WTC11 (cell line): Measurements from ENCODE around the gene SLC39A5. TPM values are rescaled to one million over a fixed set of nuclear protein-coding genes. Genes with fewer than 3 reads are reported as not detected.
A peak's percentile ranks its signal among the peaks of the same experiment; 100 is the strongest.

Experiments used
- ATAC-seq: fragments of 200-7000 bp; cut with Tn5 transposase; 2 replicates; pipeline ENCODE4 v1.10.0; 2021; ENCODE audit warnings: mild to moderate bottlenecking, moderate library complexity
- CTCF ChIA-PET: fragments of 300-600 bp; sonication (Branson Sonifier 250); formaldehyde crosslinking; loops from one replicate; lab custom pipeline; 2021; ENCODE audit warnings: antibody characterized with exemption; lab: Charles Lee
- POLR2A ChIA-PET: fragments of 350-600 bp; sonication (Branson Sonifier 250); formaldehyde crosslinking; loops from one replicate; lab custom pipeline; 2021; ENCODE audit warnings: antibody characterized with exemption; lab: Charles Lee
- DNase-seq: peaks from one replicate; pipeline ENCODE4 v3.0.0; 2021; ENCODE audit warnings: low spot score
- H3K27ac Mint-ChIP-seq: 2 replicates; pipeline ENCODE4 v1.8.0; 2021; ENCODE audit warnings: mixed read lengths
- H3K27me3 Mint-ChIP-seq: 2 replicates; pipeline ENCODE4 v1.8.0; 2021; ENCODE audit warnings: low read depth, mild to moderate bottlenecking, moderate library complexity, mixed read lengths
- H3K36me3 Mint-ChIP-seq: 2 replicates; pipeline ENCODE4 v1.8.0; 2021; ENCODE audit warnings: mixed read lengths
- H3K4me1 Mint-ChIP-seq: 2 replicates; pipeline ENCODE4 v1.8.0; 2022; ENCODE audit warnings: mixed read lengths
- H3K4me3 Mint-ChIP-seq: 2 replicates; pipeline ENCODE4 v1.8.0; 2021; ENCODE audit warnings: mild to moderate bottlenecking, moderate library complexity, mixed read lengths
- H3K9me3 Mint-ChIP-seq: 2 replicates; pipeline ENCODE4 v1.8.0; 2021; ENCODE audit warnings: mixed read lengths
- CREB1 ChIP-seq: sonication (generic); formaldehyde crosslinking; IDR thresholded peaks from 2 replicates; pipeline ENCODE4 v1.8.0; 2023; ENCODE audit warnings: mild to moderate bottlenecking, missing genetic modification reagents
- ESRRA ChIP-seq: sonication (generic); formaldehyde crosslinking; IDR thresholded peaks from 2 replicates; pipeline ENCODE4 v1.8.1; 2022; ENCODE audit warnings: mild to moderate bottlenecking, missing genetic modification reagents, borderline replicate concordance
- GABPB1 ChIP-seq: sonication (generic); formaldehyde crosslinking; IDR thresholded peaks from 2 replicates; pipeline ENCODE4 v1.8.1; 2023; ENCODE audit warnings: mild to moderate bottlenecking, missing genetic modification reagents
- MXD4 ChIP-seq: fragments of 250-450 bp; sonication (Bioruptor Pico); IDR thresholded peaks from 2 replicates; pipeline ENCODE4 v1.8.0; 2021; ENCODE audit warnings: mild to moderate bottlenecking, moderate library complexity, borderline replicate concordance
- SOX15 ChIP-seq: fragments of 250-450 bp; sonication (Bioruptor Pico); IDR thresholded peaks from 2 replicates; pipeline ENCODE4 v1.9.0; 2021; ENCODE audit warnings: mild to moderate bottlenecking
- TCF7 ChIP-seq: sonication (generic); formaldehyde crosslinking; IDR thresholded peaks from 2 replicates; pipeline ENCODE4 v1.8.0; 2022; ENCODE audit warnings: mild to moderate bottlenecking, low read depth, missing genetic modification reagents, moderate library complexity
- ZNF138 ChIP-seq: sonication (generic); formaldehyde crosslinking; conservative IDR thresholded peaks from 2 replicates; pipeline ENCODE4 v1.8.1; 2022; ENCODE audit warnings: mild to moderate bottlenecking, moderate library complexity, missing genetic modification reagents
- ZNF671 ChIP-seq: fragments of 250-450 bp; sonication (Bioruptor Pico); IDR thresholded peaks from 2 replicates; pipeline ENCODE4 v1.8.0; 2021; ENCODE audit warnings: mild to moderate bottlenecking
- total RNA-seq: library from RNA; stranded (reverse); gene quantifications from 3 replicates; pipeline ENCODE4 v1.2.3, GENCODE V29; 2021
- TF ChIP-seq, protein P1 (sequence below): fragments of 200-600 bp; IDR thresholded peaks from 2 replicates; pipeline ENCODE4 v1.8.0; 2022; ENCODE audit warnings: antibody characterized with exemption
- TF ChIP-seq, protein P2 (sequence below): sonication (generic); formaldehyde crosslinking; IDR thresholded peaks from 2 replicates; pipeline ENCODE4 v1.8.1; 2023; ENCODE audit warnings: mild to moderate bottlenecking, moderate library complexity, missing genetic modification reagents
- TF ChIP-seq, protein P3 (sequence below): sonication (generic); formaldehyde crosslinking; IDR thresholded peaks from 2 replicates; pipeline ENCODE4 v1.8.0; 2022; ENCODE audit warnings: mild to moderate bottlenecking, missing genetic modification reagents
- TF ChIP-seq, protein P4 (sequence below): sonication (generic); formaldehyde crosslinking; IDR thresholded peaks from 2 replicates; pipeline ENCODE4 v1.8.0; 2023; ENCODE audit warnings: missing genetic modification reagents
- TF ChIP-seq, protein P5 (sequence below): fragments of 250-450 bp; sonication (Bioruptor Pico); IDR thresholded peaks from 2 replicates; pipeline ENCODE4 v2.1.2; 2022; ENCODE audit warnings: mild to moderate bottlenecking, moderate library complexity
- TF ChIP-seq, protein P6 (sequence below): sonication (generic); formaldehyde crosslinking; IDR thresholded peaks from 2 replicates; pipeline ENCODE4 v1.8.0; 2023; ENCODE audit warnings: missing genetic modification reagents, mild to moderate bottlenecking, borderline replicate concordance
- TF ChIP-seq, protein P7 (sequence below): sonication (generic); formaldehyde crosslinking; IDR thresholded peaks from 2 replicates; pipeline ENCODE4 v1.8.1; 2023; ENCODE audit warnings: mild to moderate bottlenecking, missing genetic modification reagents

Gene SLC39A5
- total RNA-seq, 1 experiment from 2014 or later: 0.26 TPM

DNA sequence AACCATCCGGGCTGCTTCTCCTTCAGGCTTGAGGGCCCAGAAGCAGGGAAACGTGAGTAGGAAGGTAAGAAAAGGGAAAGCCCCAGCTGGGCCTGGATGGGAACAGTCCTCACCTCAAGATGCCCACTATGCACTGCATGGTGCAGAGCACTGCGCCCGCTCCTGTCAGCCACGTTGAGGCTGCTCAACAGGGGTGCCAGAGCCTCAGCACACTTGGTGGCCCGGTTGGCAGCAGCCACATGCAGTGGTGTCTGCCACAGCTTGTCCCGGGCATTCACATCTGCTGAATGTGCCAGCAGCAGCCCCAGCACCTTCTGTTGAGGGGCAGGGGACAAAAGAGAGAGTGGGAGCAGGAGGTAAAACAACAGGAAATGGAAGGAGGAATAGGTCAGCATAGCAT is 25.8 kb downstream of the SLC39A5 start:
- Mint-ChIP-seq H3K9me3 (no peaks in the 10 kb centered on the region), H3K36me3 (peaks cover 48% of the 10 kb centered on the region), H3K4me3 (no peak overlapping the region), H3K27ac (no peak overlapping the region), H3K4me1 (peaks cover 18% of the 10 kb centered on the region), H3K27me3 (no peaks in the 10 kb centered on the region)
- ChIA-PET POLR2A (interaction anchor here (2.9 kb wide), 1 partner anchor 34 kb away, joined by 16 read pairs; the partner anchor contains the start of gene RNF41), CTCF (interaction anchor here (0.6 to 4.9 kb wide), 8 partner anchors 19 to 248 kb away, joined by 3 to 38 read pairs (median 4); partner anchors contain the start of genes ESYT1, SLC39A5 and SMARCC2)
- TF ChIP-seq, protein P1, sequence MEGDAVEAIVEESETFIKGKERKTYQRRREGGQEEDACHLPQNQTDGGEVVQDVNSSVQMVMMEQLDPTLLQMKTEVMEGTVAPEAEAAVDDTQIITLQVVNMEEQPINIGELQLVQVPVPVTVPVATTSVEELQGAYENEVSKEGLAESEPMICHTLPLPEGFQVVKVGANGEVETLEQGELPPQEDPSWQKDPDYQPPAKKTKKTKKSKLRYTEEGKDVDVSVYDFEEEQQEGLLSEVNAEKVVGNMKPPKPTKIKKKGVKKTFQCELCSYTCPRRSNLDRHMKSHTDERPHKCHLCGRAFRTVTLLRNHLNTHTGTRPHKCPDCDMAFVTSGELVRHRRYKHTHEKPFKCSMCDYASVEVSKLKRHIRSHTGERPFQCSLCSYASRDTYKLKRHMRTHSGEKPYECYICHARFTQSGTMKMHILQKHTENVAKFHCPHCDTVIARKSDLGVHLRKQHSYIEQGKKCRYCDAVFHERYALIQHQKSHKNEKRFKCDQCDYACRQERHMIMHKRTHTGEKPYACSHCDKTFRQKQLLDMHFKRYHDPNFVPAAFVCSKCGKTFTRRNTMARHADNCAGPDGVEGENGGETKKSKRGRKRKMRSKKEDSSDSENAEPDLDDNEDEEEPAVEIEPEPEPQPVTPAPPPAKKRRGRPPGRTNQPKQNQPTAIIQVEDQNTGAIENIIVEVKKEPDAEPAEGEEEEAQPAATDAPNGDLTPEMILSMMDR: no peak
- TF ChIP-seq, protein P2, sequence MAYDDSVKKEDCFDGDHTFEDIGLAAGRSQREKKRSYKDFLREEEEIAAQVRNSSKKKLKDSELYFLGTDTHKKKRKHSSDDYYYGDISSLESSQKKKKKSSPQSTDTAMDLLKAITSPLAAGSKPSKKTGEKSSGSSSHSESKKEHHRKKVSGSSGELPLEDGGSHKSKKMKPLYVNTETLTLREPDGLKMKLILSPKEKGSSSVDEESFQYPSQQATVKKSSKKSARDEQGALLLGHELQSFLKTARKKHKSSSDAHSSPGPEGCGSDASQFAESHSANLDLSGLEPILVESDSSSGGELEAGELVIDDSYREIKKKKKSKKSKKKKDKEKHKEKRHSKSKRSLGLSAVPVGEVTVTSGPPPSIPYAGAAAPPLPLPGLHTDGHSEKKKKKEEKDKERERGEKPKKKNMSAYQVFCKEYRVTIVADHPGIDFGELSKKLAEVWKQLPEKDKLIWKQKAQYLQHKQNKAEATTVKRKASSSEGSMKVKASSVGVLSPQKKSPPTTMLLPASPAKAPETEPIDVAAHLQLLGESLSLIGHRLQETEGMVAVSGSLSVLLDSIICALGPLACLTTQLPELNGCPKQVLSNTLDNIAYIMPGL (CRISPR knock-in tag): no peak
- TF ChIP-seq, protein P3, sequence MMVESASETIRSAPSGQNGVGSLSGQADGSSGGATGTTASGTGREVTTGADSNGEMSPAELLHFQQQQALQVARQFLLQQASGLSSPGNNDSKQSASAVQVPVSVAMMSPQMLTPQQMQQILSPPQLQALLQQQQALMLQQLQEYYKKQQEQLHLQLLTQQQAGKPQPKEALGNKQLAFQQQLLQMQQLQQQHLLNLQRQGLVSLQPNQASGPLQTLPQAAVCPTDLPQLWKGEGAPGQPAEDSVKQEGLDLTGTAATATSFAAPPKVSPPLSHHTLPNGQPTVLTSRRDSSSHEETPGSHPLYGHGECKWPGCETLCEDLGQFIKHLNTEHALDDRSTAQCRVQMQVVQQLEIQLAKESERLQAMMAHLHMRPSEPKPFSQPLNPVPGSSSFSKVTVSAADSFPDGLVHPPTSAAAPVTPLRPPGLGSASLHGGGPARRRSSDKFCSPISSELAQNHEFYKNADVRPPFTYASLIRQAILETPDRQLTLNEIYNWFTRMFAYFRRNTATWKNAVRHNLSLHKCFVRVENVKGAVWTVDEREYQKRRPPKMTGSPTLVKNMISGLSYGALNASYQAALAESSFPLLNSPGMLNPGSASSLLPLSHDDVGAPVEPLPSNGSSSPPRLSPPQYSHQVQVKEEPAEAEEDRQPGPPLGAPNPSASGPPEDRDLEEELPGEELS (CRISPR knock-in tag): no peak
- ATAC-seq: no peak
- no peak for DNase-seq

DNA sequence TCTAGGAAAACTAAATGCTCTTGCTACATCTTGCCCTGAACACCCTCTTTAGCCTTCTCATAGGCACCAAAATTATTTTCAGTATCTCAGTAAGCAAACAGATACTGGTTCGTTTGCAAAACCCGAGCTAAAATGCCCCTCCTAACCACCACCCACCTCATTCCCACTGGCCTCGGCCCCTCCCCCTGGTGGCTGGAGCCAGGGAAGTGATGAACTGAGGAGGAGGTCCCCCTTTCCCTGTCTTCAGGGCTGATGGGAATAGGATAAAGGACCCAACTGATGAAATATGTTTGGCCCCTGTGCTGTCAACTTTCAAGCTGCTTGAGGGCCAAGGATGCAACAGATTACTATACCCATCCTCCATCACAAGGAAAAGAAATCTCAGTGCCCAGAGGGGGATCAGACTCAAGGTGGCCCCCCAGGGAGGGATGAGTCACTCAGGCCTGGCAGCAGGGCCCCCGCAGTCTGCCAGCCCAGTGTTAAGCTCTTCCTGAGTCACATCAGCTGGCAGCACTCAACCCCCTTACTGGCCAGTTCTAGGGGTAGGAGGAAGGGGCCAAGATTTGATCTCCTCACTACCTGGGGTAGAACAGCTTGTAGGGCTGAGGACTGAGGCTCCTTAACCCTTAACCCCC is 26.6 kb downstream of the SLC39A5 start:
- Mint-ChIP-seq H3K27me3 (0 out of 2 replicates have a peak, but pooled peaks cover 3% of the 10 kb centered on the region), H3K4me3 (peak overlapping the region; percentile 95), H3K36me3 (peaks cover 46% of the 10 kb centered on the region), H3K9me3 (no peaks in the 10 kb centered on the region), H3K4me1 (peaks cover 18% of the 10 kb centered on the region), H3K27ac (peak overlapping the region; percentile 29)
- ATAC-seq: no peak
- CTCF ChIA-PET: interaction anchor here (0.6 to 4.9 kb wide), 16 partner anchors 11 to 380 kb away, joined by 3 to 66 read pairs (median 4); partner anchors contain the start of genes COQ10A, ESYT1, RNF41 and SLC39A5
- TF ChIP-seq TCF7 (CRISPR knock-in tag): no peak
- TF ChIP-seq SOX15 (CRISPR knock-in tag): no peak
- TF ChIP-seq MXD4 (CRISPR knock-in tag): no peak
- TF ChIP-seq GABPB1 (CRISPR knock-in tag): no peak
- TF ChIP-seq, protein P4, sequence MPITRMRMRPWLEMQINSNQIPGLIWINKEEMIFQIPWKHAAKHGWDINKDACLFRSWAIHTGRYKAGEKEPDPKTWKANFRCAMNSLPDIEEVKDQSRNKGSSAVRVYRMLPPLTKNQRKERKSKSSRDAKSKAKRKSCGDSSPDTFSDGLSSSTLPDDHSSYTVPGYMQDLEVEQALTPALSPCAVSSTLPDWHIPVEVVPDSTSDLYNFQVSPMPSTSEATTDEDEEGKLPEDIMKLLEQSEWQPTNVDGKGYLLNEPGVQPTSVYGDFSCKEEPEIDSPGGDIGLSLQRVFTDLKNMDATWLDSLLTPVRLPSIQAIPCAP (CRISPR knock-in tag): no peak
- TF ChIP-seq, protein P5, sequence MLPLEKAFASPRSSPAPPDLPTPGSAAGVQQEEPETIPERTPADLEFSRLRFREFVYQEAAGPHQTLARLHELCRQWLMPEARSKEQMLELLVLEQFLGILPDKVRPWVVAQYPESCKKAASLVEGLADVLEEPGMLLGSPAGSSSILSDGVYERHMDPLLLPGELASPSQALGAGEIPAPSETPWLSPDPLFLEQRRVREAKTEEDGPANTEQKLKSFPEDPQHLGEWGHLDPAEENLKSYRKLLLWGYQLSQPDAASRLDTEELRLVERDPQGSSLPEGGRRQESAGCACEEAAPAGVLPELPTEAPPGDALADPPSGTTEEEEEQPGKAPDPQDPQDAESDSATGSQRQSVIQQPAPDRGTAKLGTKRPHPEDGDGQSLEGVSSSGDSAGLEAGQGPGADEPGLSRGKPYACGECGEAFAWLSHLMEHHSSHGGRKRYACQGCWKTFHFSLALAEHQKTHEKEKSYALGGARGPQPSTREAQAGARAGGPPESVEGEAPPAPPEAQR (CRISPR knock-in tag): no peak
- TF ChIP-seq CREB1: no peak
- no peak for TF ChIP-seq ZNF671
- DNase-seq: peak; percentile 36
- POLR2A ChIA-PET: interaction anchor here (0.5 to 2.9 kb wide), 4 partner anchors 10 to 119 kb away, joined by 3 to 16 read pairs (median 3); partner anchors contain the start of genes COQ10A and RNF41

DNA sequence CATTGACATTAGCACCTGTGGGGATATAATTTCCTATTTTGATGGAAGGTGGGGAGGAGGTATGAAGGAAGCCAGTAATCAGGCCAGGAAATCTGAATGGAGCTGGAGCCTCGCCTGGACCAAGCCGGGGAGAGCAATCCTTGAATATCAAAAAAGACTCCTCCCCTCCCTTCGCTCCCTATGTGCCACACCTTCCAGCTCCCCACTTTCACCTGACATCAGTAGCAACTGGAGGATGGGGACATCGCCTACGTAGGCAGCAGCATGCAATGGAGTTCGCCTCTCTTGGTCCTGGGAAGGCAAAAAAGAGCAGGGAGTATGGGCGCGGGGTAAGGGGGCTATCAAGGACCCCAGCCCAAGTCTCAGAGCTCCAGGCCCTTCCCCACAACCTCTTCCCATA is 27.2 kb downstream of the SLC39A5 start:
- H3K9me3 Mint-ChIP-seq: no peaks in the 10 kb centered on the region
- peaks cover 40% of the 10 kb centered on the region for H3K36me3 Mint-ChIP-seq
- POLR2A ChIA-PET: interaction anchor here (0.5 to 2.9 kb wide), 8 partner anchors 9 to 153 kb away, joined by 3 to 16 read pairs (median 3); partner anchors contain the start of genes COQ10A, PAN2 and RNF41
- peak overlapping the region; percentile 77 for H3K27ac Mint-ChIP-seq
- no peak for DNase-seq
- TF ChIP-seq, protein P6, sequence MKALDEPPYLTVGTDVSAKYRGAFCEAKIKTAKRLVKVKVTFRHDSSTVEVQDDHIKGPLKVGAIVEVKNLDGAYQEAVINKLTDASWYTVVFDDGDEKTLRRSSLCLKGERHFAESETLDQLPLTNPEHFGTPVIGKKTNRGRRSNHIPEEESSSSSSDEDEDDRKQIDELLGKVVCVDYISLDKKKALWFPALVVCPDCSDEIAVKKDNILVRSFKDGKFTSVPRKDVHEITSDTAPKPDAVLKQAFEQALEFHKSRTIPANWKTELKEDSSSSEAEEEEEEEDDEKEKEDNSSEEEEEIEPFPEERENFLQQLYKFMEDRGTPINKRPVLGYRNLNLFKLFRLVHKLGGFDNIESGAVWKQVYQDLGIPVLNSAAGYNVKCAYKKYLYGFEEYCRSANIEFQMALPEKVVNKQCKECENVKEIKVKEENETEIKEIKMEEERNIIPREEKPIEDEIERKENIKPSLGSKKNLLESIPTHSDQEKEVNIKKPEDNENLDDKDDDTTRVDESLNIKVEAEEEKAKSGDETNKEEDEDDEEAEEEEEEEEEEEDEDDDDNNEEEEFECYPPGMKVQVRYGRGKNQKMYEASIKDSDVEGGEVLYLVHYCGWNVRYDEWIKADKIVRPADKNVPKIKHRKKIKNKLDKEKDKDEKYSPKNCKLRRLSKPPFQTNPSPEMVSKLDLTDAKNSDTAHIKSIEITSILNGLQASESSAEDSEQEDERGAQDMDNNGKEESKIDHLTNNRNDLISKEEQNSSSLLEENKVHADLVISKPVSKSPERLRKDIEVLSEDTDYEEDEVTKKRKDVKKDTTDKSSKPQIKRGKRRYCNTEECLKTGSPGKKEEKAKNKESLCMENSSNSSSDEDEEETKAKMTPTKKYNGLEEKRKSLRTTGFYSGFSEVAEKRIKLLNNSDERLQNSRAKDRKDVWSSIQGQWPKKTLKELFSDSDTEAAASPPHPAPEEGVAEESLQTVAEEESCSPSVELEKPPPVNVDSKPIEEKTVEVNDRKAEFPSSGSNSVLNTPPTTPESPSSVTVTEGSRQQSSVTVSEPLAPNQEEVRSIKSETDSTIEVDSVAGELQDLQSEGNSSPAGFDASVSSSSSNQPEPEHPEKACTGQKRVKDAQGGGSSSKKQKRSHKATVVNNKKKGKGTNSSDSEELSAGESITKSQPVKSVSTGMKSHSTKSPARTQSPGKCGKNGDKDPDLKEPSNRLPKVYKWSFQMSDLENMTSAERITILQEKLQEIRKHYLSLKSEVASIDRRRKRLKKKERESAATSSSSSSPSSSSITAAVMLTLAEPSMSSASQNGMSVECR (CRISPR knock-in tag): no peak
- TF ChIP-seq ESRRA (CRISPR knock-in tag) (no peak), ZNF671 (no peak), ZNF138 (CRISPR knock-in tag) (no peak)
- TF ChIP-seq, protein P7, sequence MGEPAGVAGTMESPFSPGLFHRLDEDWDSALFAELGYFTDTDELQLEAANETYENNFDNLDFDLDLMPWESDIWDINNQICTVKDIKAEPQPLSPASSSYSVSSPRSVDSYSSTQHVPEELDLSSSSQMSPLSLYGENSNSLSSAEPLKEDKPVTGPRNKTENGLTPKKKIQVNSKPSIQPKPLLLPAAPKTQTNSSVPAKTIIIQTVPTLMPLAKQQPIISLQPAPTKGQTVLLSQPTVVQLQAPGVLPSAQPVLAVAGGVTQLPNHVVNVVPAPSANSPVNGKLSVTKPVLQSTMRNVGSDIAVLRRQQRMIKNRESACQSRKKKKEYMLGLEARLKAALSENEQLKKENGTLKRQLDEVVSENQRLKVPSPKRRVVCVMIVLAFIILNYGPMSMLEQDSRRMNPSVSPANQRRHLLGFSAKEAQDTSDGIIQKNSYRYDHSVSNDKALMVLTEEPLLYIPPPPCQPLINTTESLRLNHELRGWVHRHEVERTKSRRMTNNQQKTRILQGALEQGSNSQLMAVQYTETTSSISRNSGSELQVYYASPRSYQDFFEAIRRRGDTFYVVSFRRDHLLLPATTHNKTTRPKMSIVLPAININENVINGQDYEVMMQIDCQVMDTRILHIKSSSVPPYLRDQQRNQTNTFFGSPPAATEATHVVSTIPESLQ: no peak
- TF ChIP-seq, all 79 proteins: peak for 0
- Mint-ChIP-seq H3K4me3 (peak overlapping the region; percentile 95), H3K4me1 (peaks cover 18% of the 10 kb centered on the region), H3K27me3 (0 out of 2 replicates have a peak, but pooled peaks cover 4% of the 10 kb centered on the region)
- ATAC-seq: peak; percentile 21
- CTCF ChIA-PET: interaction anchor here (0.6 to 4.9 kb wide), 18 partner anchors 10 to 380 kb away, joined by 3 to 66 read pairs (median 4); partner anchors contain the start of genes COQ10A, ESYT1, IL23A and RNF41
